Measurements from ENCODE around the gene ATP4B.

- TF ChIP-seq CTCF (IDR thresholded peaks at IDR 0.05; ENCODE audit: insufficient read depth, low read length), result no peak
- no peak for TF ChIP-seq REST (IDR thresholded peaks at IDR 0.05; ENCODE audit: insufficient replicate concordance, low read depth)
- TF ChIP-seq POLR2AphosphoS5 (IDR thresholded peaks at IDR 0.05; ENCODE audit: low read depth), result no peak
Measured at GRCh38 chr13:113650731-113651148, 7.3 kb downstream of the ATP4B start.

Measured in HL-60 (cell line).